ENCODE results near the gene RAB27A.

The RAB27A gene

GRCh38 chr15:55235546-55236036, 54.0 kb downstream of the RAB27A start (continued):
- TF ChIP-seq ZBTB10 (tag by site-specific recombination; IDR thresholded peaks at IDR 0.05) (no peak), ZNF354C (tag by site-specific recombination; IDR thresholded peaks at IDR 0.05; ENCODE audit: borderline replicate concordance, low read depth) (no peak)

GRCh38 chr15:55234800-55235104, 54.9 kb downstream of the RAB27A start:
- Histone ChIP-seq H3K36me3 (ENCODE audit: control insufficient read depth in 2 of 2, insufficient read depth in 1 of 2, low read length in 2 of 2) (no peaks in the 10 kb centered on the region; a peak in 1 of 3 replicates), H3K9me3 (ENCODE audit: control insufficient read depth, insufficient read depth, low read depth, low read length) (no peaks in the 10 kb centered on the region), H3K27ac (ENCODE audit: extremely low read depth, low read depth, low read length) (no peak overlapping the region), H3K4me1 (ENCODE audit: control insufficient read depth, insufficient read depth, low read length) (no peaks in the 10 kb centered on the region), H3K4me3 (ENCODE audit: low read depth, low read length) (no peak overlapping the region)
- TF ChIP-seq ZNF138 (tag by site-specific recombination; IDR thresholded peaks at IDR 0.05; ENCODE audit: borderline replicate concordance): no peak
- no peak for TF ChIP-seq ZNF148 (tag by site-specific recombination; IDR thresholded peaks at IDR 0.05; ENCODE audit: borderline replicate concordance)
- TF ChIP-seq ZSCAN16 (tag by site-specific recombination; IDR thresholded peaks at IDR 0.05): no peak
- no peak for TF ChIP-seq ZNF324 (tag by site-specific recombination; IDR thresholded peaks at IDR 0.05)
- TF ChIP-seq ZNF391 (tag by site-specific recombination; IDR thresholded peaks at IDR 0.05; ENCODE audit: borderline replicate concordance, low read depth): no peak
- POLR2A ChIA-PET: no interaction called here
- CTCF ChIA-PET: no interaction called here

GRCh38 chr15:55234104-55234799, 55.4 kb downstream of the RAB27A start:
- no peak overlapping the region for H3K4me3 ChIP-seq (ENCODE audit: low read depth, low read length)
- CTCF ChIA-PET: no interaction called here
- H3K4me1 ChIP-seq (ENCODE audit: control insufficient read depth, insufficient read depth, low read length): no peaks in the 10 kb centered on the region
- no peaks in the 10 kb centered on the region; a peak in 1 of 3 replicates for H3K36me3 ChIP-seq (ENCODE audit: control insufficient read depth in 2 of 2, insufficient read depth in 1 of 2, low read length in 2 of 2)
- H3K27ac ChIP-seq (ENCODE audit: extremely low read depth, low read depth, low read length): no peak overlapping the region
- POLR2A ChIA-PET: no interaction called here
- H3K9me3 ChIP-seq (ENCODE audit: control insufficient read depth, insufficient read depth, low read depth, low read length): no peaks in the 10 kb centered on the region
- TF ChIP-seq ZNF132 (tag by site-specific recombination; IDR thresholded peaks at IDR 0.05; ENCODE audit: borderline replicate concordance): no peak
- no peak for TF ChIP-seq ZNF157 (tag by site-specific recombination; IDR thresholded peaks at IDR 0.05)
- TF ChIP-seq ZNF341 (tag by site-specific recombination; IDR thresholded peaks at IDR 0.05; ENCODE audit: low read depth): no peak
- TF ChIP-seq ZNF704 (tag by site-specific recombination; IDR thresholded peaks at IDR 0.05): no peak
- no peak for TF ChIP-seq ZNF639 (tag by site-specific recombination; IDR thresholded peaks at IDR 0.05)
- TF ChIP-seq ZNF521 (tag by site-specific recombination; IDR thresholded peaks at IDR 0.05): no peak
- TF ChIP-seq ZNF791 (tag by site-specific recombination; IDR thresholded peaks at IDR 0.05): no peak
- TF ChIP-seq ZNF211 (tag by site-specific recombination; IDR thresholded peaks at IDR 0.05; ENCODE audit: low read depth): no peak
- TF ChIP-seq ZNF513 (tag by site-specific recombination; IDR thresholded peaks at IDR 0.05): no peak
- TF ChIP-seq ZNF707 (tag by site-specific recombination; IDR thresholded peaks at IDR 0.05): no peak
- no peak for TF ChIP-seq ZNF677 (tag by site-specific recombination; IDR thresholded peaks at IDR 0.05)
- TF ChIP-seq ZNF426 (tag by site-specific recombination; IDR thresholded peaks at IDR 0.05): no peak
- TF ChIP-seq ZNF394 (tag by site-specific recombination; IDR thresholded peaks at IDR 0.05; ENCODE audit: borderline replicate concordance): no peak
- no peak for TF ChIP-seq ZBTB7A (tag by site-specific recombination; IDR thresholded peaks at IDR 0.05; ENCODE audit: low read depth)
- no peak for TF ChIP-seq REPIN1 (tag by site-specific recombination; IDR thresholded peaks at IDR 0.05; ENCODE audit: low read depth)
- TF ChIP-seq HOXA7 (CRISPR knock-in tag; IDR thresholded peaks at IDR 0.05; ENCODE audit: borderline replicate concordance): no peak
- TF ChIP-seq KLF7 (tag by site-specific recombination; IDR thresholded peaks at IDR 0.05; ENCODE audit: borderline replicate concordance): no peak
